Measurements from ENCODE around the gene STPG1.

DNA sequence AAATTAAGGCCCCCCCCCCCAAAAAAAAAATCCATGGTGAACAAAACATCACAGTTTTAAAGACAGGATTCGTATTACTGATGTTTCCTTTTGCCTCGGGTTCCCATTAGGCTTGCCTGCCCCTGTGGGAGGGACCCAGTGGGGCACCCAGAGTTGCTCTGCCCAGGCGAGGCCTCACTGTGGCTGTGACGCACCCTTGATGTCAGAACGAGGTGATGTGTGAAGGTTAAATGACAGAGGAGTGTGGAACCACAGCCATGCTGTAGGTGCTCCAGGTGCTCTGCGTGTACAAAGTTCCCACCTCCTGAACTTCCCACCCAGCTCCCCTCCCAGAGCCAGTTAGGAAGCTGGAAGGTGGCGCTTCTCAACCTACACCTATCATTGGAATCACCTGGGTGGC, 56.5 kb downstream of the STPG1 start:
- TF ChIP-seq, protein P1, sequence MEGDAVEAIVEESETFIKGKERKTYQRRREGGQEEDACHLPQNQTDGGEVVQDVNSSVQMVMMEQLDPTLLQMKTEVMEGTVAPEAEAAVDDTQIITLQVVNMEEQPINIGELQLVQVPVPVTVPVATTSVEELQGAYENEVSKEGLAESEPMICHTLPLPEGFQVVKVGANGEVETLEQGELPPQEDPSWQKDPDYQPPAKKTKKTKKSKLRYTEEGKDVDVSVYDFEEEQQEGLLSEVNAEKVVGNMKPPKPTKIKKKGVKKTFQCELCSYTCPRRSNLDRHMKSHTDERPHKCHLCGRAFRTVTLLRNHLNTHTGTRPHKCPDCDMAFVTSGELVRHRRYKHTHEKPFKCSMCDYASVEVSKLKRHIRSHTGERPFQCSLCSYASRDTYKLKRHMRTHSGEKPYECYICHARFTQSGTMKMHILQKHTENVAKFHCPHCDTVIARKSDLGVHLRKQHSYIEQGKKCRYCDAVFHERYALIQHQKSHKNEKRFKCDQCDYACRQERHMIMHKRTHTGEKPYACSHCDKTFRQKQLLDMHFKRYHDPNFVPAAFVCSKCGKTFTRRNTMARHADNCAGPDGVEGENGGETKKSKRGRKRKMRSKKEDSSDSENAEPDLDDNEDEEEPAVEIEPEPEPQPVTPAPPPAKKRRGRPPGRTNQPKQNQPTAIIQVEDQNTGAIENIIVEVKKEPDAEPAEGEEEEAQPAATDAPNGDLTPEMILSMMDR (IDR thresholded peaks at IDR 0.05): no peak
- TF ChIP-seq ZFX (IDR thresholded peaks at IDR 0.05; ENCODE audit: borderline replicate concordance): no peak
